Measurements from ENCODE around the gene CPEB1.
A peak's percentile ranks its signal among the peaks of the same experiment; 100 is the strongest.
"Not testable (repeated sequence)": the region's sequence is repeated elsewhere in the genome, so short reads cannot be mapped to it uniquely, and the experiment has no call there.

CPEB1 gene

GRCh38 chr15:82539691-82540054 is 107.5 kb downstream of the CPEB1 start:
- H3K4me3 ChIP-seq (ENCODE audit: control insufficient read depth, low read depth, low read length), result peak overlapping the region; percentile 95
- no peak for DNase-seq (ENCODE audit: low read depth)
- TF ChIP-seq CTCF (IDR thresholded peaks at IDR 0.05; ENCODE audit: control insufficient read depth, insufficient read depth, low read depth, low read length, missing control alignments), result no peak

- TF ChIP-seq CTCF (IDR thresholded peaks at IDR 0.05; ENCODE audit: control insufficient read depth, insufficient read depth, low read depth, low read length, missing control alignments), result no peak
- no peak for DNase-seq (ENCODE audit: low read depth)
- H3K4me3 ChIP-seq (ENCODE audit: control insufficient read depth, low read depth, low read length), result peak overlapping the region; percentile 95
Measured at GRCh38 chr15:82538961-82539690, 108.0 kb downstream of the CPEB1 start.

GRCh38 chr15:82537351-82537908 is 109.7 kb downstream of the CPEB1 start:
- no peak overlapping the region for H3K4me3 ChIP-seq (ENCODE audit: control insufficient read depth, low read depth, low read length)
- TF ChIP-seq CTCF (IDR thresholded peaks at IDR 0.05; ENCODE audit: control insufficient read depth, insufficient read depth, low read depth, low read length, missing control alignments), result no peak
- DNase-seq (ENCODE audit: low read depth), result no peak

GRCh38 chr15:82536409-82537350 is 110.5 kb downstream of the CPEB1 start:
- no peak for TF ChIP-seq CTCF (IDR thresholded peaks at IDR 0.05; ENCODE audit: control insufficient read depth, insufficient read depth, low read depth, low read length, missing control alignments)
- H3K4me3 ChIP-seq (ENCODE audit: control insufficient read depth, low read depth, low read length), result no peak overlapping the region
- no peak for DNase-seq (ENCODE audit: low read depth)

GRCh38 chr15:82535566-82536408 is 111.4 kb downstream of the CPEB1 start:
- TF ChIP-seq CTCF (IDR thresholded peaks at IDR 0.05; ENCODE audit: control insufficient read depth, insufficient read depth, low read depth, low read length, missing control alignments), result no peak
- DNase-seq (ENCODE audit: low read depth), result no peak
- no peak overlapping the region for H3K4me3 ChIP-seq (ENCODE audit: control insufficient read depth, low read depth, low read length)

GRCh38 chr15:82535151-82535550 is 112.0 kb downstream of the CPEB1 start:
- DNase-seq (ENCODE audit: low read depth); H3K4me3 ChIP-seq (ENCODE audit: control insufficient read depth, low read depth, low read length): not testable (repeated sequence)

- not testable (repeated sequence) for DNase-seq (ENCODE audit: low read depth); H3K4me3 ChIP-seq (ENCODE audit: control insufficient read depth, low read depth, low read length)
Measured at GRCh38 chr15:82534457-82534861, 112.7 kb downstream of the CPEB1 start.
